GM21717 (cell line): Measurements from ENCODE around the gene AKNA.
A peak's percentile ranks its signal among the peaks of the same experiment; 100 is the strongest.

Source experiments
- ATAC-seq: cut with Tn5 transposase; IDR thresholded peaks from one replicate; pipeline ENCODE4 v1.9.1; 2021; ENCODE audit warnings: mild to moderate bottlenecking, moderate library complexity; ENCODE audit not compliant: unreplicated experiment

Gene AKNA, protein sequence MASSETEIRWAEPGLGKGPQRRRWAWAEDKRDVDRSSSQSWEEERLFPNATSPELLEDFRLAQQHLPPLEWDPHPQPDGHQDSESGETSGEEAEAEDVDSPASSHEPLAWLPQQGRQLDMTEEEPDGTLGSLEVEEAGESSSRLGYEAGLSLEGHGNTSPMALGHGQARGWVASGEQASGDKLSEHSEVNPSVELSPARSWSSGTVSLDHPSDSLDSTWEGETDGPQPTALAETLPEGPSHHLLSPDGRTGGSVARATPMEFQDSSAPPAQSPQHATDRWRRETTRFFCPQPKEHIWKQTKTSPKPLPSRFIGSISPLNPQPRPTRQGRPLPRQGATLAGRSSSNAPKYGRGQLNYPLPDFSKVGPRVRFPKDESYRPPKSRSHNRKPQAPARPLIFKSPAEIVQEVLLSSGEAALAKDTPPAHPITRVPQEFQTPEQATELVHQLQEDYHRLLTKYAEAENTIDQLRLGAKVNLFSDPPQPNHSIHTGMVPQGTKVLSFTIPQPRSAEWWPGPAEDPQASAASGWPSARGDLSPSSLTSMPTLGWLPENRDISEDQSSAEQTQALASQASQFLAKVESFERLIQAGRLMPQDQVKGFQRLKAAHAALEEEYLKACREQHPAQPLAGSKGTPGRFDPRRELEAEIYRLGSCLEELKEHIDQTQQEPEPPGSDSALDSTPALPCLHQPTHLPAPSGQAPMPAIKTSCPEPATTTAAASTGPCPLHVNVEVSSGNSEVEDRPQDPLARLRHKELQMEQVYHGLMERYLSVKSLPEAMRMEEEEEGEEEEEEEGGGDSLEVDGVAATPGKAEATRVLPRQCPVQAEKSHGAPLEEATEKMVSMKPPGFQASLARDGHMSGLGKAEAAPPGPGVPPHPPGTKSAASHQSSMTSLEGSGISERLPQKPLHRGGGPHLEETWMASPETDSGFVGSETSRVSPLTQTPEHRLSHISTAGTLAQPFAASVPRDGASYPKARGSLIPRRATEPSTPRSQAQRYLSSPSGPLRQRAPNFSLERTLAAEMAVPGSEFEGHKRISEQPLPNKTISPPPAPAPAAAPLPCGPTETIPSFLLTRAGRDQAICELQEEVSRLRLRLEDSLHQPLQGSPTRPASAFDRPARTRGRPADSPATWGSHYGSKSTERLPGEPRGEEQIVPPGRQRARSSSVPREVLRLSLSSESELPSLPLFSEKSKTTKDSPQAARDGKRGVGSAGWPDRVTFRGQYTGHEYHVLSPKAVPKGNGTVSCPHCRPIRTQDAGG (N-terminal part only)

GRCh38 chr9:114387680-114388356, at the start of gene AKNA:
AKNA (minus strand) TSS chr9:114387982; CDS start chr9:114381333, 6,649 bp downstream.
- peak; percentile 25 for ATAC-seq

DNA sequence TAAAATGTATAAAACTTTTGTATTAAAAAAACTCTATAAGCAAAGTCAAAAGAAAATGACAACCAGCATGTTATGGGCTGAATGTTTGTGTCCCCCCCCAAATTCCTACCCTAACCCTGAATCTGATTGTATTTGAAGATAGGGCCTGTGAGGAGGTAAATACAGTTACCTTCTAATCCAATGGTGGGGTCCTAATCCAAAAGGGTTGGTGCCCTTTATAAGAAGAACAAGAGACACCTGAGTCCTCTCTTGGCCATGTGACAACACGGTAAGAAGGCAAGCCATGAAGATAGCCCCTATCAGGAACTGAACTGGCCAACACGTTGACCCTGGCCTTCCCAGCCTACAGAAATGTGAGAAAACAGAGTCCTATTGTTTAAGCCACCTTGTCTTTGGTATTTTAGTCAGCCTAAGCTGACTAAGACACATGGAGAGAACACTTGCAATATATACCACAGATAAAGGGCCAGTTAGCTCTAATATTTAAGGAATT, 49.7 kb upstream of the AKNA start:
- no peak for ATAC-seq

- ATAC-seq, result no peak
Measured at GRCh38 chr9:114434878-114435311, 47.1 kb upstream of the AKNA start.

DNA sequence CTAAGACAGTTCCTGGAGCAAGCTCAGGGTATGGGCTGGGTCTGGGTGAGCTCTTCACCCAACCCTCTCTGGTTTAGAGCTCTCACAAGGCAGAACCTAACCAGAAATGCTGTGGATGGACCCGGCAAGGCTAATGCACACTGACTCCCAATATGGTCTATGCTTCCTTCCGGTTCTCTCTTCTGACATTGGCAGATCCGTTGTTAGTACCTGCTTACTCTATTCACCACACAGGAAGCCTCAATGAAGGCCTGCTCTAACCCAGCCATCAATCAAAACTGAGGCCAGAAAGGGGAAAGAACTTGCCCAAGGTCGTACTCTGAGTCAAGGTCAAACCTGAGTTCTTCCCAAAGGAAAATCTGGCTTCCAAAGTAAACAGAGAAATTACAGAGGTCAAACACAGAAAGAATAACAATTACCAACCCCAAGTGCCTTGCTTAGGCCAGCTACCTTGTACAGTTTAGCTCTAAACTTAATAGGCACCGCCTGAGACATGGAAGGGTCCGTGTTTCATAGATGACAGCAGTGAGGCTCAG, 46.0 kb upstream of the AKNA start:
- ATAC-seq, result no peak

GRCh38 chr9:114433086-114433485, 45.3 kb upstream of the AKNA start:
- no peak for ATAC-seq

GRCh38 chr9:114432323-114433067, 44.7 kb upstream of the AKNA start:
- no peak for ATAC-seq

DNA sequence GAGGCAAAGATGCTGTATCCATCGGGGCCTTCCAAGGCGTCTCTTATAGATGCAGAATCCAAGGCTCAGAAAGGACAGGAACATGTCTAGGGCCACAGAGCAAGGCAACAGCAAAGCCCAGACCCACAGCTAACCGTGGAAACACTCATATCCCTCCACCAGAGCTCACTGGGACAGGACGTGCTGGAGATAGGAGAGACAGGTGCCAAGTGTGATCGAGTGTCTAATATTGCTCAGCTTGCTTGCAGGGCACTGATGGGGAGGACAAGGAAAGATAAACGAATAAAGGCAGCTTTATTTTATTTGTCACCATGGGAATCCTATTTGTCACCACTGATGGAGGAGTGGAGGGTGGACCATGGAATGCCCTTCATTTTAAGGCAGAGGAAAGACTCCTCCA, 44.0 kb upstream of the AKNA start:
- ATAC-seq, result no peak

DNA sequence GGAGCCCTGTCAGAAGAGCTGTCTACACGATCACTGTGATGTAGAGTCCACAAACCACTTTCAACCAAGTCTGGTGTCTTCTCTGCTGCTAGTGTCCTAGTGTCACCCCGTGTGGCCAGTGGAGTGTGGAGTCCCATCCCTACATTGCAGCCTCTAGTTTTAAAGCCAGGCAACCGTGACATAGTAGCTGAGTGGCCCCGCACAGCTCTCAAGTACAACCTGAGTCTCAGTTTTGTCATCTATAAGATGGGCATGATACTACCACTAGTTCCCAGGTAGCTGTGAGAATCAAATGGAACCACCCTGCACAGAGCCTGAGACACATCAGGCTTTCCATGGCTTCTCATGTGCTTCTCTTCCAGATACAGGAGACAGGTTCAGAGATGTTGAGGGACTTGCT, 43.2 kb upstream of the AKNA start:
- ATAC-seq, result no peak

DNA sequence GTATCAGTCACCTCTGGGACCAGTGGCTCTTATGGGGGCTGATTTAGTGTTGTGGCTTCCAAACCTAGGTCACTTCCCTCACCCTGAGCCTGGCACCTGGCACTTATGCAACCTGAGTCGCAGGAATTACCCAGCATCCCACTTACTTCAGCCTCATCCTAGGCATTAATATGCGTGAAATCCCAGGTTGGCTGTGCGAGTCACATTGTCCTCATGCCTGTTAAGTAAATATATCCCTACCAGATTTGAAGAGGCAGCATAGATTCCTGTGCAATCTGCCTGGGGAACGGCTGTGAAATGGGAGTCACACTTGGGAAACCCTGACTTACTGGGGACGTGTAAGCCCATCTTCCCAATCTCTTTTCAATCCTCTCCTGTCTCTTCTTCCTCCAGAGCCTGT, 42.7 kb upstream of the AKNA start:
- no peak for ATAC-seq

GRCh38 chr9:114429488-114429887, 41.7 kb upstream of the AKNA start:
- no peak for ATAC-seq

DNA sequence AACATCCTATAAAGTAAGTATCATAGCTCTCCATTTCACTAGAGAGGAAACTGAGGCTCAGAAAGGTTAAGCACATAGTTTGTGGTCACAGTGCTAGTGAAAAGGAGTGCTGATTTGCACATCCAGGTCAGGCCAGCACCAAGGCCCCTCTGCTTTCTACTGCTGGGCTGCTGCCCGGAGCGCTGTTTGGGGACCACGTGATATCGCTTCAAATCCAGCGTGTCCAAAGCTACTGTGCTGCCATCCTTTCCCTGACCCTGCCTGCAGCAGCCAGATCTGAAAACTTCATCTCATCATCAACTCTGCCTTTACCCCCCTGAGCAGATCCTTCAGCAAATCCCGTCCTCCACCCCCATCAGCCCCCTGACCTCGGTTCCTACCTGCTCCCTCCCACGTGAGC, 40.7 kb upstream of the AKNA start:
- no peak for ATAC-seq

DNA sequence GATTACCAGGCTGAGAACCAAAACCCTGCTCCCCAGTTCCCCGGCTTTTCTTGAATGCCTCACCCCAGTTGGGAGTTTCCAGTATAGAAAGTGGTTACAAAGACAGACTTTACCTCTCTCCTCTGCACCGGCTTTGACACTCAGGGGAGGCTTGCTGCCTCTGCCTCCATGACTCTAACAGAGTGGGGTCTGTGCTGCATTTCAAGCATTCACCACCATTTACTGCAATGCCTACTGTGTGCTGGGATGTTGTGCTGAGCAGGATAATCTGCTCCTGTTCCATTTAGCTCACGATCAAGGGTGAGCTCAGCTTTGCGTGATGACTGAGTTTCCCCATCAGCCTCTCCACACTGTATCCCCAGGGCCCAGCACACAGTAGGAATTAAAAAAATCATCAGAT, 39.9 kb upstream of the AKNA start:
- no peak for ATAC-seq

- no peak for ATAC-seq
Measured at GRCh38 chr9:114426046-114426948, 38.5 kb upstream of the AKNA start.

DNA sequence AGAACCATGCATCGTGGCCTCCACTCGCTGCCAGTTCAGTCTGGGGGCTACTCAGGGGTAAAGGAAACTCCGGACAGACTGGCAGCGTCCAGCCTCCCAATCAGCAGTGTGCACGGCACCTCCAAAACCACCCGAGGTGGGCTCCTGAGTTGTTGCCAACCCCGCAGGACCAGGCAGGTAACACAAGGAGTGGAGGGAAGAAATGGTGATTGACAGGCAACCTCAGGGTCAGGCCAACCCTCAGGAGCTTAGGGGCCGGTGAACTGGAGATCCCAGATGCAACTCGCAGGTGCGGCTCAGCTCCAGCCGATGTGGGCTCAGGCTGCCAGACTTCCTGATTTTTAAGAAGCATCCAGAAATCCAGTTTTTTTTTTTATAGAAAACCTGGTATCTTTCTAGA, 37.3 kb upstream of the AKNA start:
- ATAC-seq, result no peak

DNA sequence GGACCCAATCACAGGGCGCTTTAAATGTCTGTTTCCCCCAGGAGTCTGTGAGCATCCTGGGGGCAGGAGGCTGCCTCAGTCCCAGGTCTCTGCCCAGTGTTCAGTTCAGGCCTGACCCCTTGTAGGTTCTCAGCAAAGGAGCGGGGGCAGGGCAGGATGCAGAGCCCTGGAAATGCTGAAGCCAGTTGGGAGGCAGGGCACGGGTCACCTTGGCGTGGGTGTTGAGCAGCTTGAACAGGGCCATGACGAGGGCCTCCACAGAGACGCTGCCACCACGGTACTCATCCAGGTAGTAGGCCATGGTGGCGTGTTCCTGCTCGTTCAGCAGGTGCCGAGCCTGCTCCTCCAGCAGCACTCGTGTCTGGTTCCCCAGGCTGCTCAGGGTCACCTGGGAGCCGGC, 36.3 kb upstream of the AKNA start:
- no peak for ATAC-seq

- ATAC-seq, result no peak
Measured at GRCh38 chr9:114423181-114423580, 35.4 kb upstream of the AKNA start.

DNA sequence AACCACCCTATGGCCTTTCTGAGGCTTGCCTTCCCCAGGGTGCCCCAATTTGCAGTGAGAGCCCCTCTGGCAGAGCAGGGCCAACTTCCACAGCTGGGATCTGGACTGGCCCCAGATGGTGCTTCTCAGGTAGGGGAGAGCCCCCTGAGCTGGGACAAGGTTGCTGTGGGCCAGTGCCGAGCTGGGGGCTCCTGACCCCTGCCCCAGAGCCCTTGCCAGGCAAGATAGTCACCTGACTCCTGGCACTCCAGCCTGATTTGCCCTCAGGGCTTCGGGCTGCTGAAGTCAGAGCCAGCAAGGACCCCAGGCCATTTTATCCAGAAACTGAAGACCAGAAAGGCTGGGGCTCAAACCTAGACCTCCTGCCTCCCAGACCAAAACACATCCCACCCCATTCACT, 33.4 kb upstream of the AKNA start:
- ATAC-seq, result no peak

DNA sequence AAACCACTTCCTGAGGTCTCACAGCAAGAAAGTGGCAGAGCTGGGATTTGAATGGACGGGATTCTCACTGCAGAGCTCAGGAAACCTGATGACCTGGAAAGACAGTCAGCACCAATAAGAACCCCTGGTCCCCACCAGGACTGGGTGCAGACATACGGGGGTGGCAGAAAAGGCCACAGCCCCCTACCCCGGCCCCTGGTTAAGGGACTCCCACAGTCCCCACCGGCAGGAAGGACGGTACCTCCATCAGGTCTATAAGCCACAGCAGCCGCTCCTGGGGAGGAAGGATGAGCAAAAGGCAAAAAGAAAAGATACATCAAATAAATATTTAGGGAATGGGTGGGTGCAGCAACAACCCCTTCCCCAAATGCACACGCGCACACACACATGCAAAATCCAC, 32.0 kb upstream of the AKNA start:
- ATAC-seq, result no peak

GRCh38 chr9:114418053-114418452, 30.3 kb upstream of the AKNA start:
- no peak for ATAC-seq
